ENCODE results near the gene ATRNL1.

GRCh38 chr10:115727129-115727528, 634.0 kb downstream of the ATRNL1 start:
- TF ChIP-seq, protein P1, sequence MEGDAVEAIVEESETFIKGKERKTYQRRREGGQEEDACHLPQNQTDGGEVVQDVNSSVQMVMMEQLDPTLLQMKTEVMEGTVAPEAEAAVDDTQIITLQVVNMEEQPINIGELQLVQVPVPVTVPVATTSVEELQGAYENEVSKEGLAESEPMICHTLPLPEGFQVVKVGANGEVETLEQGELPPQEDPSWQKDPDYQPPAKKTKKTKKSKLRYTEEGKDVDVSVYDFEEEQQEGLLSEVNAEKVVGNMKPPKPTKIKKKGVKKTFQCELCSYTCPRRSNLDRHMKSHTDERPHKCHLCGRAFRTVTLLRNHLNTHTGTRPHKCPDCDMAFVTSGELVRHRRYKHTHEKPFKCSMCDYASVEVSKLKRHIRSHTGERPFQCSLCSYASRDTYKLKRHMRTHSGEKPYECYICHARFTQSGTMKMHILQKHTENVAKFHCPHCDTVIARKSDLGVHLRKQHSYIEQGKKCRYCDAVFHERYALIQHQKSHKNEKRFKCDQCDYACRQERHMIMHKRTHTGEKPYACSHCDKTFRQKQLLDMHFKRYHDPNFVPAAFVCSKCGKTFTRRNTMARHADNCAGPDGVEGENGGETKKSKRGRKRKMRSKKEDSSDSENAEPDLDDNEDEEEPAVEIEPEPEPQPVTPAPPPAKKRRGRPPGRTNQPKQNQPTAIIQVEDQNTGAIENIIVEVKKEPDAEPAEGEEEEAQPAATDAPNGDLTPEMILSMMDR (IDR thresholded peaks at IDR 0.05; ENCODE audit: poor library complexity) = no peak
- no peak for TF ChIP-seq EZH2phosphoT487 (IDR thresholded peaks at IDR 0.05; ENCODE audit: low read depth, severe bottlenecking, unreplicated experiment)

Measured in hepatocyte (in vitro differentiated cells).